WTC11 (cell line): Measurements from ENCODE around the gene ALDH3A2. TPM values are rescaled to one million over a fixed set of nuclear protein-coding genes. Genes with fewer than 3 reads are reported as not detected.

Experiments used
- ATAC-seq: fragments of 200-7000 bp; cut with Tn5 transposase; 2 replicates; pipeline ENCODE4 v1.10.0; 2021; ENCODE audit warnings: mild to moderate bottlenecking, moderate library complexity
- CTCF ChIA-PET: fragments of 300-600 bp; sonication (Branson Sonifier 250); formaldehyde crosslinking; loops from one replicate; lab custom pipeline; 2021; ENCODE audit warnings: antibody characterized with exemption; lab: Charles Lee
- POLR2A ChIA-PET: fragments of 350-600 bp; sonication (Branson Sonifier 250); formaldehyde crosslinking; loops from one replicate; lab custom pipeline; 2021; ENCODE audit warnings: antibody characterized with exemption; lab: Charles Lee
- DNase-seq: peaks from one replicate; pipeline ENCODE4 v3.0.0; 2021; ENCODE audit warnings: low spot score
- H3K27ac Mint-ChIP-seq: 2 replicates; pipeline ENCODE4 v1.8.0; 2021; ENCODE audit warnings: mixed read lengths
- H3K27me3 Mint-ChIP-seq: 2 replicates; pipeline ENCODE4 v1.8.0; 2021; ENCODE audit warnings: low read depth, mild to moderate bottlenecking, moderate library complexity, mixed read lengths
- H3K36me3 Mint-ChIP-seq: 2 replicates; pipeline ENCODE4 v1.8.0; 2021; ENCODE audit warnings: mixed read lengths
- H3K4me1 Mint-ChIP-seq: 2 replicates; pipeline ENCODE4 v1.8.0; 2022; ENCODE audit warnings: mixed read lengths
- H3K4me3 Mint-ChIP-seq: 2 replicates; pipeline ENCODE4 v1.8.0; 2021; ENCODE audit warnings: mild to moderate bottlenecking, moderate library complexity, mixed read lengths
- H3K9me3 Mint-ChIP-seq: 2 replicates; pipeline ENCODE4 v1.8.0; 2021; ENCODE audit warnings: mixed read lengths
- AR ChIP-seq: fragments of 250-450 bp; sonication (Bioruptor Pico); IDR thresholded peaks from 2 replicates; pipeline ENCODE4 v1.9.0; 2021; ENCODE audit warnings: mild to moderate bottlenecking
- CBFB ChIP-seq: sonication (generic); formaldehyde crosslinking; IDR thresholded peaks from 2 replicates; pipeline ENCODE4 v1.8.1; 2022; ENCODE audit warnings: mild to moderate bottlenecking, low read depth, missing genetic modification reagents
- EMX1 ChIP-seq: fragments of 250-450 bp; sonication (Bioruptor Pico); IDR thresholded peaks from 2 replicates; pipeline ENCODE4 v1.8.0; 2021; ENCODE audit warnings: mild to moderate bottlenecking
- ESRRA ChIP-seq: sonication (generic); formaldehyde crosslinking; IDR thresholded peaks from 2 replicates; pipeline ENCODE4 v1.8.1; 2022; ENCODE audit warnings: mild to moderate bottlenecking, missing genetic modification reagents, borderline replicate concordance
- GRHL2 ChIP-seq: fragments of 250-450 bp; sonication (Bioruptor Pico); IDR thresholded peaks from 2 replicates; pipeline ENCODE4 v1.8.0; 2022; ENCODE audit warnings: mild to moderate bottlenecking, moderate library complexity; ENCODE audit not compliant: insufficient replicate concordance, severe bottlenecking
- HMGXB4 ChIP-seq: sonication (generic); formaldehyde crosslinking; IDR thresholded peaks from 2 replicates; pipeline ENCODE4 v1.8.1; 2023; ENCODE audit warnings: mild to moderate bottlenecking, moderate library complexity, missing genetic modification reagents
- NFYB ChIP-seq: sonication (generic); formaldehyde crosslinking; conservative IDR thresholded peaks from 2 replicates; pipeline ENCODE4 v1.8.0; 2022; ENCODE audit warnings: low read depth, missing genetic modification reagents
- PRDM15 ChIP-seq: sonication (generic); formaldehyde crosslinking; IDR thresholded peaks from 2 replicates; pipeline ENCODE4 v1.8.0; 2022; ENCODE audit warnings: missing genetic modification reagents
- STAT6 ChIP-seq: sonication (generic); formaldehyde crosslinking; conservative IDR thresholded peaks from 2 replicates; pipeline ENCODE4 v1.8.1; 2023; ENCODE audit warnings: mild to moderate bottlenecking, low read depth, missing genetic modification reagents, moderate library complexity
- TP53 ChIP-seq: sonication (generic); formaldehyde crosslinking; IDR thresholded peaks from 2 replicates; pipeline ENCODE4 v1.8.1; 2023; ENCODE audit warnings: mild to moderate bottlenecking, missing genetic modification reagents
- total RNA-seq: library from RNA; stranded (reverse); gene quantifications from 3 replicates; pipeline ENCODE4 v1.2.3, GENCODE V29; 2021
- TF ChIP-seq, protein P1 (sequence below): sonication (generic); formaldehyde crosslinking; IDR thresholded peaks from 2 replicates; pipeline ENCODE4 v1.8.1; 2023; ENCODE audit warnings: mild to moderate bottlenecking, missing genetic modification reagents
- TF ChIP-seq, protein P2 (sequence below): sonication (generic); formaldehyde crosslinking; IDR thresholded peaks from 2 replicates; pipeline ENCODE4 v1.8.1; 2022; ENCODE audit warnings: mild to moderate bottlenecking, missing genetic modification reagents, moderate library complexity, borderline replicate concordance
- TF ChIP-seq, protein P3 (sequence below): fragments of 250-450 bp; sonication (Bioruptor Pico); IDR thresholded peaks from 2 replicates; pipeline ENCODE4 v1.9.0; 2021; ENCODE audit warnings: mild to moderate bottlenecking

The ALDH3A2 gene
- total RNA-seq, 1 experiment from 2014 or later = 68.5 TPM

DNA sequence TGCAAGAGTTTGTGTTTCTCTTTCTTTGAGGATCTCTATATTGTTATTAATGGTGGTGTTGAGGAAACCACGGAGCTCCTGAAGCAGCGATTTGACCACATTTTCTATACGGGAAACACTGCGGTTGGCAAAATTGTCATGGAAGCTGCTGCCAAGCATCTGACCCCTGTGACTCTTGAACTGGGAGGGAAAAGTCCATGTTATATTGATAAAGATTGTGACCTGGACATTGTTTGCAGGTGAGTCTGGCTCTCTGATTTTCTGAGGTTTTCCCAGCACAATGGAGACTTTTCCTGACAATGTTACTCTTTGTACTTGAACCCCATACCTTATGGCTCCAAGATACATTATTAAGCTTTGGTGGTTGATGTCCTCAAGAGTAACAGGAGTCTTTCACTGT is 7.8 kb downstream of the ALDH3A2 start:
- Mint-ChIP-seq H3K36me3 (peaks cover 76% of the 10 kb centered on the region), H3K9me3 (peaks cover 27% of the 10 kb centered on the region), H3K4me1 (peaks cover 8% of the 10 kb centered on the region), H3K27ac (no peak overlapping the region), H3K27me3 (peaks cover 4% of the 10 kb centered on the region), H3K4me3 (no peak overlapping the region)
- DNase-seq (no peak), ATAC-seq (no peak)
- ChIA-PET POLR2A (no interaction called here), CTCF (interaction anchor here (1.7 kb wide), 1 partner anchor 9 kb away, joined by 5 read pairs; no protein-coding TSS in a partner anchor)
- TF ChIP-seq, protein P1, sequence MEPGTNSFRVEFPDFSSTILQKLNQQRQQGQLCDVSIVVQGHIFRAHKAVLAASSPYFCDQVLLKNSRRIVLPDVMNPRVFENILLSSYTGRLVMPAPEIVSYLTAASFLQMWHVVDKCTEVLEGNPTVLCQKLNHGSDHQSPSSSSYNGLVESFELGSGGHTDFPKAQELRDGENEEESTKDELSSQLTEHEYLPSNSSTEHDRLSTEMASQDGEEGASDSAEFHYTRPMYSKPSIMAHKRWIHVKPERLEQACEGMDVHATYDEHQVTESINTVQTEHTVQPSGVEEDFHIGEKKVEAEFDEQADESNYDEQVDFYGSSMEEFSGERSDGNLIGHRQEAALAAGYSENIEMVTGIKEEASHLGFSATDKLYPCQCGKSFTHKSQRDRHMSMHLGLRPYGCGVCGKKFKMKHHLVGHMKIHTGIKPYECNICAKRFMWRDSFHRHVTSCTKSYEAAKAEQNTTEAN (CRISPR knock-in tag) = no peak
- TF ChIP-seq, protein P2, sequence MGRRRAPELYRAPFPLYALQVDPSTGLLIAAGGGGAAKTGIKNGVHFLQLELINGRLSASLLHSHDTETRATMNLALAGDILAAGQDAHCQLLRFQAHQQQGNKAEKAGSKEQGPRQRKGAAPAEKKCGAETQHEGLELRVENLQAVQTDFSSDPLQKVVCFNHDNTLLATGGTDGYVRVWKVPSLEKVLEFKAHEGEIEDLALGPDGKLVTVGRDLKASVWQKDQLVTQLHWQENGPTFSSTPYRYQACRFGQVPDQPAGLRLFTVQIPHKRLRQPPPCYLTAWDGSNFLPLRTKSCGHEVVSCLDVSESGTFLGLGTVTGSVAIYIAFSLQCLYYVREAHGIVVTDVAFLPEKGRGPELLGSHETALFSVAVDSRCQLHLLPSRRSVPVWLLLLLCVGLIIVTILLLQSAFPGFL (CRISPR knock-in tag) = no peak
- TF ChIP-seq, protein P3, sequence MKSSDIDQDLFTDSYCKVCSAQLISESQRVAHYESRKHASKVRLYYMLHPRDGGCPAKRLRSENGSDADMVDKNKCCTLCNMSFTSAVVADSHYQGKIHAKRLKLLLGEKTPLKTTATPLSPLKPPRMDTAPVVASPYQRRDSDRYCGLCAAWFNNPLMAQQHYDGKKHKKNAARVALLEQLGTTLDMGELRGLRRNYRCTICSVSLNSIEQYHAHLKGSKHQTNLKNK (CRISPR knock-in tag) = no peak
- no peak for TF ChIP-seq ESRRA
- TF ChIP-seq HMGXB4 (CRISPR knock-in tag) = no peak
- no peak for TF ChIP-seq GRHL2 (CRISPR knock-in tag)
- no peak for TF ChIP-seq EMX1 (CRISPR knock-in tag)
- TF ChIP-seq PRDM15 (CRISPR knock-in tag) = no peak
- TF ChIP-seq STAT6 (CRISPR knock-in tag) = no peak
- TF ChIP-seq TP53 (CRISPR knock-in tag) = no peak
- TF ChIP-seq NFYB = no peak
- no peak for TF ChIP-seq AR
- no peak for TF ChIP-seq CBFB (CRISPR knock-in tag)
